Activated CD4-positive, alpha-beta T cell treated with anti-CD3 and anti-CD28 coated beads for 36 hours (primary cell): Measurements from ENCODE around the gene ZNF584. TPM values are rescaled to one million over a fixed set of nuclear protein-coding genes. Genes with fewer than 3 reads are reported as not detected.
A peak's percentile ranks its signal among the peaks of the same experiment; 100 is the strongest.
"Not testable (repeated sequence)": the region's sequence is repeated elsewhere in the genome, so short reads cannot be mapped to it uniquely, and the experiment has no call there.

Source experiments
- ATAC-seq: fragments of 200-7000 bp; cut with Tn5 transposase; one replicate; pipeline ENCODE4 v1.10.0; 2021; ENCODE audit warnings: mild to moderate bottlenecking, moderate library complexity
- CTCF ChIA-PET: fragments of 350-600 bp; sonication (Branson Sonifier 250); formaldehyde crosslinking; loops from one replicate; lab custom pipeline; 2021; ENCODE audit warnings: antibody characterized with exemption; lab: Charles Lee
- POLR2A ChIA-PET: fragments of 350-600 bp; sonication (Branson Sonifier 250); formaldehyde crosslinking; loops from one replicate; lab custom pipeline; 2021; ENCODE audit warnings: antibody characterized with exemption, inconsistent platforms; lab: Charles Lee
- DNase-seq: peaks from one replicate; pipeline ENCODE4 v3.0.0-alpha.2; 2020
- H3K27ac Mint-ChIP-seq: one replicate; pipeline ENCODE4 v1.8.0; 2021; ENCODE audit warnings: mixed read lengths
- H3K27me3 Mint-ChIP-seq: one replicate; pipeline ENCODE4 v1.8.0; 2021; ENCODE audit warnings: mixed read lengths
- H3K36me3 Mint-ChIP-seq: one replicate; pipeline ENCODE4 v1.8.0; 2021; ENCODE audit warnings: low read depth, mixed read lengths
- H3K4me1 Mint-ChIP-seq: one replicate; pipeline ENCODE4 v1.8.0; 2021; ENCODE audit warnings: mixed read lengths
- H3K4me3 Mint-ChIP-seq: one replicate; pipeline ENCODE4 v1.8.0; 2021; ENCODE audit warnings: mild to moderate bottlenecking, moderate library complexity, mixed read lengths
- H3K9me3 Mint-ChIP-seq: one replicate; pipeline ENCODE4 v1.8.0; 2021; ENCODE audit warnings: low read depth, mixed read lengths
- intact Hi-C, 2 experiments: fragments of 100-400 bp; cut with DNase I in 1 of 2; cut with micrococcal nuclease in 1 of 2; formaldehyde crosslinking; loops; one replicate each; pipeline versions ENCODE4 v1.14.2 to v1.15.1; 2022 to 2024; cut with DNase I, micrococcal nuclease
- total RNA-seq, 2 experiments: library from RNA; stranded (reverse); gene quantifications; one replicate each; pipeline ENCODE4 v1.2.3, GENCODE V29; 2021

ZNF584 gene
- total RNA-seq, 2 experiments from 2014 or later = 9.9 to 11.2 TPM

DNA sequence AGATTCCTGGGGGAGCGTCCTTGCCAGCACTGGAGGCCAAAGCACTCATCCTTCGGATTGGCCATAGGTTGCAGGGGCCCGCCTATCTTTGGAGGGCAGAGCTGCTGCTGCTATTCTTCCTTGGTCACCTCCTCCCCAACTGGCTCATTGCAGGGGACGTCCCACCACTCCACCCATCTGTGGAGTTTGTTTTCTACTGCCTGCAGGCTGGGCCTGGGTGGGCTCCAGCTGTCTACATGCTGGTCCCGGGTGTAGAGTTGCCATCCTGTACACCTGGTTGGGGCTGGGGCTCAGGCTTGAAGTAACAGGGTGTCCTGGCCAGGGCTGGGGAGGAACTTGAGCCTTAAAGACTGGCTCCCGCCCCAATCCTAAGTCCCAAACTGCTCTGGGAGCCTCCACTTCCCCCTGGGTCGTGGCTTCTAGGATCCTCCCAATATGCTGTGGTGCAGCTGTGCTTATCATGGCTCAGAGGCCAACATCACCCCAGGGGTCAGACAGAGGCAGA, 10.9 kb upstream of the ZNF584 start:
- intact Hi-C loops = no loop called here
- ATAC-seq (no peak), DNase-seq (no peak)
- H3K36me3 Mint-ChIP-seq = peaks cover 29% of the 10 kb centered on the region
- peaks cover 2% of the 10 kb centered on the region for H3K27me3 Mint-ChIP-seq
- no peak overlapping the region for H3K27ac Mint-ChIP-seq
- ChIA-PET CTCF (no interaction called here), POLR2A (no interaction called here)
- H3K9me3 Mint-ChIP-seq = no peaks in the 10 kb centered on the region
- H3K4me1 Mint-ChIP-seq = peaks cover 19% of the 10 kb centered on the region
- no peak overlapping the region for H3K4me3 Mint-ChIP-seq

- H3K4me1 Mint-ChIP-seq = peaks cover 17% of the 10 kb centered on the region
- CTCF ChIA-PET = no interaction called here
- no peaks in the 10 kb centered on the region for H3K9me3 Mint-ChIP-seq
- H3K27ac Mint-ChIP-seq = no peak overlapping the region
- peaks cover 24% of the 10 kb centered on the region for H3K36me3 Mint-ChIP-seq
- intact Hi-C loops = no loop called here
- peaks cover 2% of the 10 kb centered on the region for H3K27me3 Mint-ChIP-seq
- no peak overlapping the region for H3K4me3 Mint-ChIP-seq
- DNase-seq (no peak), ATAC-seq (no peak)
- POLR2A ChIA-PET = no interaction called here
Measured at GRCh38 chr19:58398087-58398486, 10.4 kb upstream of the ZNF584 start.

- Mint-ChIP-seq H3K36me3 (peaks cover 20% of the 10 kb centered on the region), H3K27ac (no peak overlapping the region), H3K27me3 (peaks cover 2% of the 10 kb centered on the region), H3K9me3 (no peaks in the 10 kb centered on the region), H3K4me1 (peaks cover 17% of the 10 kb centered on the region), H3K4me3 (no peak overlapping the region)
- POLR2A ChIA-PET = no interaction called here
- CTCF ChIA-PET = no interaction called here
- intact Hi-C loops = no loop called here
- DNase-seq (no peak), ATAC-seq (no peak)
Measured at GRCh38 chr19:58398545-58398944, 9.9 kb upstream of the ZNF584 start.

- intact Hi-C loops = loop anchor here in 1 of 2 experiments (2.0 to 10.0 kb wide), 4 partner anchors 13 to 215 kb away; partner anchors contain the start of genes RPS5, ZBTB45, ZNF274 and ZNF446
- ATAC-seq (no peak), DNase-seq (no peak)
- Mint-ChIP-seq H3K27ac (no peak overlapping the region), H3K27me3 (peaks cover 2% of the 10 kb centered on the region), H3K4me1 (peaks cover 17% of the 10 kb centered on the region), H3K36me3 (peaks cover 6% of the 10 kb centered on the region), H3K4me3 (no peak overlapping the region), H3K9me3 (no peaks in the 10 kb centered on the region)
- ChIA-PET CTCF (no interaction called here), POLR2A (interaction anchor here (0.6 kb wide), 1 partner anchor 51 kb away, joined by 3 read pairs; the partner anchor contains the start of gene ZNF324B)
Measured at GRCh38 chr19:58399903-58400302, 8.5 kb upstream of the ZNF584 start.

DNA sequence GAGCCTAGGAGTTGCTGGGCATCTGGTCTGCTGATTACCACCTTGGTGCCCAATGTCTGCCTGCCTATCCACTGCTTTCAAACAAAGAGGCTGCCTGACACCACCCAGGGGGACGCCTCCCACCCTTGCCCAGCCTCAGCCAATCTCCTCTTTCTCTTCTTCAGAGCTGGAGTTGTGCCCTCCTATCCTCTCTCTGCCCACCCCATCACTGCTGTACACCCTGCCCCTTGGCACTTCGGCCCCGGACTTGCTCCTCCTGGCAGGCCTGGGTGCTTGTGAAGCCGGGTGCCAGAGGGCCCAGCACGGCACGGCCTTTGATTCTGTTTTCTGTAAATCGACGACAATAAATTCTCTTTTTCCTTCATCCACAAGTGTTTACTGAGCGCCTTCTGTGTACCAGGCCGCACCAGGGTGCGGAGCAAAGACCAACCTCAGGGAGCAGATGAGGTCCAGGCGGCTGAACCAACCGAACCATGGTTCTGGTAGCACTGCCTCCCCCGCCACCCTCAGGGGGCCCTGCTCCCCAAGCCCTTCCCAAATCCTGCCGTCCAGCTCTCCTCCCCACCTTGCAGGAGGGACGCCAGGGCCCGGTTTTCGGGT, 8.0 kb upstream of the ZNF584 start:
- peaks cover 4% of the 10 kb centered on the region for H3K36me3 Mint-ChIP-seq
- H3K4me1 Mint-ChIP-seq = peaks cover 16% of the 10 kb centered on the region
- peak overlapping the region; percentile 82 for H3K4me3 Mint-ChIP-seq
- H3K9me3 Mint-ChIP-seq = no peaks in the 10 kb centered on the region
- ChIA-PET POLR2A (no interaction called here), CTCF (no interaction called here)
- ATAC-seq = no peak
- intact Hi-C loops = loop anchor here in 1 of 2 experiments (2.0 to 10.0 kb wide), 4 partner anchors 14 to 216 kb away; partner anchors contain the start of genes RPS5, ZBTB45, ZNF274 and ZNF446
- H3K27me3 Mint-ChIP-seq = peaks cover 2% of the 10 kb centered on the region
- DNase-seq = no peak
- no peak overlapping the region for H3K27ac Mint-ChIP-seq

DNA sequence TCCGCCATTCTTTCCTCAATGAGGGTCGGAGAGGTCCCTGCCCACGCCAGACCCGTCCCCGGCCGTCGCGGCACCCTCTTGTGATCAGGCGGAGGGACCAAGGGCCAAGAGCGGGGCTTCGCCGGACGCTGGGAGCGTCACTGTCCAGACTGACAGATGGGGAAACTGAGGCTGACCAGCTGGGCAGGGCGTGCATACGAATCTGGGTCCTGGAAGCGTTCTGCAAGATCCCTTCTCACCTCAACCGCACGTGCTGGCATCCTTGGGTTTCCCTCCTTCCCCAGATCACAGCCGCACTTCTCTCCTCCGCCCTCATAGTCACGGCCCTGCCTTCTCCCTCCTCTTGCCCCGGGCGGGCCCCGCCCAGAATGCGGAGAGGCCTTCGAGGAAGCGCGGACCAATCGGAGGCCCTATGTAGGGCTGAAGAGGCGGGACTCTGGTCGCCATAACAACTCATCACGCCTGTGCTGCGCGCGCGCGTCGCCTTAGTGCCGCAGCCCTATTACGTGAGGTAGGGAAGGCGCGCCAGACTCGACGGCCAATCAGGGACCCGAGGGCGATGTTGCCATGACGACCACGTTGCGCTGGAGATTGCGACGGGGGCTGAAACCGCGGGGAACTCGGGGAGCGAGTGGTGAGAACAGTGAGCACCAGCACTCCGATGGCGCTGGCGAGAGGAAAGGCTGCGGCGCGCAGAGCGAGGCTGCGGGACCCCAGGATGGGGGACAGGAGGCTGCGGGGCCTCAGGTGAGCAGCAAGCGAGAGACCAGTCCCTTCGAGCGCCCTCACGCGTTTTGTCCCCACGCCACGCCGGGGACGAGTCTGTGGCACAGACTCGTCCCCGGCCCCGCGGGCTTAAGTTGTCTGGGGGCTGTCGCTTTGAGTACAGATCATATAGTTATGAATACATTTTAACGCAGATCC, 7.3 kb upstream of the ZNF584 start:
- ChIA-PET POLR2A (no interaction called here), CTCF (no interaction called here)
- Mint-ChIP-seq H3K4me1 (peaks cover 14% of the 10 kb centered on the region), H3K27me3 (peaks cover 2% of the 10 kb centered on the region), H3K4me3 (peak overlapping the region; percentile 82), H3K36me3 (no peaks in the 10 kb centered on the region), H3K27ac (peak overlapping the region; percentile 61), H3K9me3 (no peaks in the 10 kb centered on the region)
- intact Hi-C loops = loop anchor here (1.0 to 10.0 kb wide), 19 partner anchors 14 to 218 kb away; partner anchors contain the start of genes RPS5 (in 2 of the 2), ZBTB45 (in 2 of the 2), ZNF132 (in 2 of the 2) and ZNF274 (in 2 of the 2)
- peak; percentile 97 for ATAC-seq
- DNase-seq = peak; percentile 100

DNA sequence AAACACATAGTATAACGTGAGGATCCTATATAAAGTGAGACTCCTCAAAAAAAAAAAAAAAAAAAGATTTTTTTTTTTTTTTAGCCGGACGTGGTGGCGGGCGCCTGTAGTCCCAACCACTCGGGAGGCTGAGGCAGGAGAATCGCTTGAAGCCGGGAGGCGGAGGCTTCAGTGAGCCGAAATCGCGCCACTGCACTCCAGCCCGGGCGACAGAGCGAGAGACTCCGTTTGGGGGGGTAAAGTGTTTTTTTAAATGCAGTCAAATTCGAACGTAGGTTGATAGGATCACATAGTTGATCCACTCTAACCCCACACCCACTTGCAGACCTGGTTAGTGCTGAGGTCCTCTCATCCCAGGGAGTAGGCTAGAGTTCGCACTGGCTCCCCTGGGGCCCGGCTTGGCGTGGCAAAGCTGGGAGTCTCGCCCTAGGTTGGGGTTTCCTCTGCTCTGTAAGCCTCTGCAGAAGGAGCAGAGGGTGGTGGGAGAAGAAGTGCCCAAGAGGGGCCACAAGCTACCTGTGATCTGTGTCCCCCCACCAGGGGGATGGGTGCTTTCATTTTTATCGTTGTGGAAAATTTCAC, 6.5 kb upstream of the ZNF584 start:
- H3K27ac Mint-ChIP-seq = no peak overlapping the region
- peak overlapping the region; percentile 82 for H3K4me3 Mint-ChIP-seq
- H3K27me3 Mint-ChIP-seq = peaks cover 2% of the 10 kb centered on the region
- no peaks in the 10 kb centered on the region for H3K9me3 Mint-ChIP-seq
- ATAC-seq (no peak), DNase-seq (no peak)
- ChIA-PET POLR2A (no interaction called here), CTCF (interaction anchor here (1.0 to 1.2 kb wide), 2 partner anchors 39 to 118 kb away, joined by 3 to 4 read pairs; partner anchors contain the start of gene ZBTB45)
- intact Hi-C loops = loop anchor here (1.0 to 10.0 kb wide), 19 partner anchors 15 to 219 kb away; partner anchors contain the start of genes RPS5 (in 2 of the 2), ZBTB45 (in 2 of the 2), ZNF132 (in 2 of the 2) and ZNF274 (in 2 of the 2)
- H3K4me1 Mint-ChIP-seq = peaks cover 17% of the 10 kb centered on the region
- peaks cover 3% of the 10 kb centered on the region for H3K36me3 Mint-ChIP-seq

DNA sequence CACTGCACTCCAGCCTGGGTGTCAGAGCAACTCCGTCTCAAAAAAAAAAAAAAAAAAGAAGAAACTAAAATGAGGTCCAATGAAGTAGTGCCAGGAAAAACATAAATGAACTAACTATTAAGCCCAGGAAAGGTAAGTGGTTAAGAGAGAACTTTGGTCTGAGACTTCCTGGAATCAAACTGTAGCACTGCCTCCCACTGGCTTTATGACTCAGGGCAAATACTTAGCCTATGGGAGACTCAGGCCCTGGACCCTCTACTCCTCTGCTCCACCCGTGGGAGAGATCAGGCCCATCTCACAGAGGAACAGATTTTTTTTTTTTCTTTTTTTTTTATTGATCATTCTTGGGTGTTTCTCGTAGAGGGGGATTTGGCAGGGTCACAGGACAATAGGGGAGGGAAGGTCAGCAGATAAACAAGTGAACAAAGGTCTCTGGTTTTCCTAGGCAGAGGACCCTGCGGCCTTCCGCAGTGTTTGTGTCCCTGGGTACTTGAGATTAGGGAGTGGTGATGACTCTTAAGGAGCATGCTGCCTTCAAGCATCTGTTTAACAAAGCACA, 4.5 kb upstream of the ZNF584 start:
- H3K27me3 Mint-ChIP-seq, H3K9me3 Mint-ChIP-seq, POLR2A ChIA-PET, DNase-seq, CTCF ChIA-PET, H3K4me3 Mint-ChIP-seq, ATAC-seq, H3K36me3 Mint-ChIP-seq, H3K27ac Mint-ChIP-seq: not testable (repeated sequence)
- peaks cover 27% of the 10 kb centered on the region for H3K4me1 Mint-ChIP-seq
- intact Hi-C loops = loop anchor here in 1 of 2 experiments (5.0 to 10.0 kb wide), 3 partner anchors 73 to 219 kb away; partner anchors contain the start of genes ZBTB45, ZNF274 and ZNF446

DNA sequence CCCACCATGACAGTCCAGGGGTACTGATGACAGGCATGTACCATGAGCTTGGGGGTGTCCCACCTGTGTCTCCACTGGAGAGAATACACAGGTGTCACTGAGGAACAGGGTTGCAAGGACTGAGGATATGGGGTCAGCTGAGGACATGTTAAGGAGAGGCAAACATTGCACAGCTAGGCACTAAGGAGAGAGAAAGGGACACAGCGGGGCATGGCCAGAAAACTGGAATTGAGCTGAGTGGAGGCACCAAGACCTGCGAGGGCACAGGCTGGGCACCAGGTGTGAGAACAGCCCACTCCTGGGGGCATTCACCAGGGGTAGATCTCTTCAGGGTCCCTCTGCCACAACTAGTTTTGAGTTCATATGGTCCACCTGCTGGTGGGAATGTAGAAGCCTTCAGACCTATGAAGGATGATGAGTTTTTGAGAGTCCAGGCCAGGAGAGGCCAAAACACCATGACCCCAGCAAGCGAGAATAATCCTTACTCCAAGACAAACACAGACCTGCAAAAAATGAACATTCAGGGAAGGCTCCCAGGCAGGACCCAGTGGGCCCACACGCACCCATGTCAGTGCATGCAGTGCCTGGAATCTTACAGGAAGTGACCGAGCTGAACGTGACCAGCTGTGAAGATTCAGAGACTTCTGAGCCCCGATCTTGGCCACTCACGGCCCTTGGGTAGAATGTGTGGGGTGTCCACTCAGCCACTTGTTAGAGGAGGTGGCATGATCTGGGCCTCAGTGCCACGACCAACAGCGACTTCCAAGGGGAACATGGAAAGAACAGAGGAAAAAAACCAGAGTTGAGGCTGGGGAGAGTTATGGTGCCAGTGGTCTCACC, 1.4 kb upstream of the ZNF584 start:
- H3K4me3 Mint-ChIP-seq = peak overlapping the region; percentile 84
- CTCF ChIA-PET = no interaction called here
- peaks cover 7% of the 10 kb centered on the region for H3K36me3 Mint-ChIP-seq
- POLR2A ChIA-PET = interaction anchor here (0.7 kb wide), 1 partner anchor 44 kb away, joined by 3 read pairs; no protein-coding TSS in a partner anchor
- DNase-seq (no peak), ATAC-seq (no peak)
- H3K4me1 Mint-ChIP-seq = peaks cover 29% of the 10 kb centered on the region
- H3K27ac Mint-ChIP-seq = peak overlapping the region; percentile 92
- H3K9me3 Mint-ChIP-seq = no peaks in the 10 kb centered on the region
- intact Hi-C loops = loop anchor here in 1 of 2 experiments (5.0 to 10.0 kb wide), 2 partner anchors 222 to 775 kb away; partner anchors contain the start of genes ZNF211 and ZNF274
- H3K27me3 Mint-ChIP-seq = no peaks in the 10 kb centered on the region
